ENCODE results near the gene MAP3K19. TPM values are rescaled to one million over a fixed set of nuclear protein-coding genes. Genes with fewer than 3 reads are reported as not detected.

The MAP3K19 gene
- total RNA-seq, 1 donor, result not detected

GRCh38 chr2:135066710-135067109 lies 19.5 kb upstream of the MAP3K19 start:
- H3K4me3 ChIP-seq (ENCODE audit: low read depth, low read length), result no peak overlapping the region
- no peak for DNase-seq (ENCODE audit: low read depth)

GRCh38 chr2:135064149-135064548 lies 16.9 kb upstream of the MAP3K19 start:
- no peak for TF ChIP-seq CTCF (IDR thresholded peaks at IDR 0.05; ENCODE audit: insufficient read depth, low read depth, low read length)
- DNase-seq (ENCODE audit: low read depth), result no peak
- no peak overlapping the region for H3K4me3 ChIP-seq (ENCODE audit: low read depth, low read length)

More at GRCh38 chr2:135066710-135067109, 19.5 kb upstream of the MAP3K19 start:
- no peak for TF ChIP-seq CTCF (IDR thresholded peaks at IDR 0.05; ENCODE audit: insufficient read depth, low read depth, low read length)

DNA sequence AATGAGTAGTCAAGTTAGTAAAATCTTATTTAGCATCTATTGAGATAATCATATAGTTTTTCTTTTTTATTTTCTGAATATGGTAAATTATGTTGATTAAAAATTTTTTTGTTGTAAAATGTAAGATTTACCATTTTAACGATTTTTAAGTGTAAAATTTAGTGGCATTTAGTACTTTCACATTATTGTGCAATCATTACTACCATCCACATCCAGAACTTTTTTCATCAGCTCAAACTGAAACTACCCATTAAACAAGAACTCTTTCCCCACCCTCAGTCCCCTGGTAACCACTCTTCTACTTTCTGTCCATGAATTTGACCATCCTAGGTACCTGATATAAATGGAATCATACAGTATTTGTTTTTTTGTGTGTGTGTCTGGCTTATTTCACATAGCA lies 16.0 kb upstream of the MAP3K19 start:
- no peak overlapping the region for H3K4me3 ChIP-seq (ENCODE audit: low read depth, low read length)
- TF ChIP-seq CTCF (IDR thresholded peaks at IDR 0.05; ENCODE audit: insufficient read depth, low read depth, low read length), result no peak
- DNase-seq (ENCODE audit: low read depth), result peak; percentile 66

DNA sequence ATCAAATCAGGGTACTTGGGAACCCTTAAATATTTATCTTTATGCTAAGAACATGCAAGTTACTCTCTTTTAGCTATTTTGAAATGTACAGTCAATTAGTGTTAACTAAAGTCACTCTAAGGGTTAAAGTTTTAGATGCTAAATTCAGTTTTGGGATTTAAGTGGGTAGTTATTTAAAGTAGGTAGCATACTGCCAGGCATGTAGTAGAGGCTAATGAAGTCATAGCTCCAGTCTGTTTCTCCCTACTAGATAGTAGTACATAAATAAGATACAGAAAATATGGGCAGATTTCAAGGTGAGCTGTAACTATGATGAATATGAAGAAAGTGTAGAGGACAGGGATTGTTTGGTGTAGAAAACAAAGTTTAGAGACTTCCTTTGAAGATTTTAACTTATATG lies 12.3 kb upstream of the MAP3K19 start:
- DNase-seq (ENCODE audit: low read depth), result no peak
- no peak overlapping the region for H3K4me3 ChIP-seq (ENCODE audit: low read depth, low read length)
- no peak for TF ChIP-seq CTCF (IDR thresholded peaks at IDR 0.05; ENCODE audit: insufficient read depth, low read depth, low read length)

DNA sequence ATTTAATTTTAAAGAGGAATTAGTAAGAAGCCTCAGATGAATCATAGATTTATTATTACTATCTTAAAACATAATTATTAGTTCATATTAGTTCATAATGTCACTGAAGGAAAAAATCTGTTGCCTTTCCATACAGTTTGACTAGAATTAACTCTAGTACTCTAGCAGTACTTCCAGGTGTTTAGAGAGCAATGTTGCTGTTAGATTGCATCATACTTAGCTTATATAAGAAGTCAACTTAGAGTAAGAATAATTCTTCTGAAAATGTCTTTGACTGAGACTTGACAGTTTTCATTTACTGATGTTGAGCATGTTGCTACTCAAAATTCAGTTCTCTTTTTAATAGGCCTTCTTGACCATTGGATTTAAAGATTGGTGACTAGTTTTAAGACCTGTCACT lies 9.5 kb upstream of the MAP3K19 start:
- DNase-seq (ENCODE audit: low read depth), result peak; percentile 54
- TF ChIP-seq CTCF (IDR thresholded peaks at IDR 0.05; ENCODE audit: insufficient read depth, low read depth, low read length), result no peak
- no peak overlapping the region for H3K4me3 ChIP-seq (ENCODE audit: low read depth, low read length)

GRCh38 chr2:135055182-135055786 lies 8.0 kb upstream of the MAP3K19 start:
- no peak overlapping the region for H3K4me3 ChIP-seq (ENCODE audit: low read depth, low read length)
- no peak for TF ChIP-seq CTCF (IDR thresholded peaks at IDR 0.05; ENCODE audit: insufficient read depth, low read depth, low read length)
- DNase-seq (ENCODE audit: low read depth), result peak; percentile 48

GRCh38 chr2:135052997-135053474 lies 5.8 kb upstream of the MAP3K19 start:
- DNase-seq (ENCODE audit: low read depth), result peak; percentile 16
- no peak for TF ChIP-seq CTCF (IDR thresholded peaks at IDR 0.05; ENCODE audit: insufficient read depth, low read depth, low read length)
- H3K4me3 ChIP-seq (ENCODE audit: low read depth, low read length), result peak overlapping the region; percentile 99
